ENCODE measurements around the gene TMEM232.

- TF ChIP-seq CTCF (IDR thresholded peaks at IDR 0.05 in 4 of 5, conservative IDR thresholded peaks at IDR 0.05 in 1 of 5) = no peak
- no peak for TF ChIP-seq POLR2A (IDR thresholded peaks at IDR 0.05)
Observed at GRCh38 chr5:110658006-110658405, 68.5 kb downstream of the TMEM232 start.
